ENCODE results near the gene VAMP8.
"Not testable (repeated sequence)": the region's sequence is repeated elsewhere in the genome, so short reads cannot be mapped to it uniquely, and the experiment has no call there.

VAMP8 gene

GRCh38 chr2:85589982-85590791 lies 12.8 kb downstream of the VAMP8 start:
- H3K4me3 ChIP-seq (ENCODE audit: low read depth, low read length) = no peak overlapping the region
- TF ChIP-seq CTCF (IDR thresholded peaks at IDR 0.05; ENCODE audit: low read depth, low read length) = no peak

GRCh38 chr2:85590950-85591349 lies 13.6 kb downstream of the VAMP8 start:
- H3K4me3 ChIP-seq (ENCODE audit: low read depth, low read length) = no peak overlapping the region
- no peak for TF ChIP-seq CTCF (IDR thresholded peaks at IDR 0.05; ENCODE audit: low read depth, low read length)

GRCh38 chr2:85591563-85591962 lies 14.2 kb downstream of the VAMP8 start:
- TF ChIP-seq CTCF (IDR thresholded peaks at IDR 0.05; ENCODE audit: low read depth, low read length) = no peak

GRCh38 chr2:85592299-85592698 lies 14.9 kb downstream of the VAMP8 start:
- not testable (repeated sequence) for H3K4me3 ChIP-seq (ENCODE audit: low read depth, low read length)

More at GRCh38 chr2:85591563-85591962, 14.2 kb downstream of the VAMP8 start:
- no peak overlapping the region for H3K4me3 ChIP-seq (ENCODE audit: low read depth, low read length)

- no peak for TF ChIP-seq CTCF (IDR thresholded peaks at IDR 0.05; ENCODE audit: low read depth, low read length)
Observed at GRCh38 chr2:85593023-85593422, 15.6 kb downstream of the VAMP8 start.

GRCh38 chr2:85594715-85595300 lies 17.4 kb downstream of the VAMP8 start:
- H3K4me3 ChIP-seq (ENCODE audit: low read depth, low read length) = peak overlapping the region; percentile 90
- no peak for TF ChIP-seq CTCF (IDR thresholded peaks at IDR 0.05; ENCODE audit: low read depth, low read length)

More at GRCh38 chr2:85593023-85593422, 15.6 kb downstream of the VAMP8 start:
- no peak overlapping the region for H3K4me3 ChIP-seq (ENCODE audit: low read depth, low read length)

GRCh38 chr2:85595301-85596025 lies 18.1 kb downstream of the VAMP8 start, which contains the start of gene RNF181:
TSS of gene RNF181 (plus strand) at chr2:85595745. CDS start at chr2:85595764, 19 bp downstream.
- peak within 1 kb of the TSS; percentile 90 for H3K4me3 ChIP-seq (ENCODE audit: low read depth, low read length)
- TF ChIP-seq CTCF (IDR thresholded peaks at IDR 0.05; ENCODE audit: low read depth, low read length) = no peak
